Large intestine (tissue), 3 donors: ENCODE data around the gene DLGAP1. TPM values are rescaled to one million over a fixed set of nuclear protein-coding genes. Genes with fewer than 3 reads are reported as not detected.

Source experiments
- DNase-seq, 2 donors: peaks; one replicate each; pipeline versions ENCODE4 v3.0.0 to v3.0.0-alpha.2; 2013
- H3K27ac ChIP-seq: one replicate; pipeline ENCODE4 v1.5.1; 2013; ENCODE audit warnings: low read length
- H3K27me3 ChIP-seq: 2 replicates; pipeline ENCODE4 v1.6.1; 2013; ENCODE audit warnings: low read length; ENCODE audit not compliant: control insufficient read depth, insufficient read depth
- H3K36me3 ChIP-seq: 2 replicates; pipeline ENCODE4 v1.6.1; 2013; ENCODE audit warnings: low read length; ENCODE audit not compliant: control insufficient read depth, insufficient read depth
- H3K4me1 ChIP-seq: one replicate; pipeline ENCODE4 v1.6.1; 2013; ENCODE audit warnings: low read length; ENCODE audit not compliant: control insufficient read depth, insufficient read depth
- H3K4me3 ChIP-seq: one replicate; pipeline ENCODE4 v1.5.1; 2013; ENCODE audit warnings: low read length
- H3K9me3 ChIP-seq: one replicate; pipeline ENCODE4 v1.6.1; 2013; ENCODE audit warnings: mild to moderate bottlenecking, low read depth, low read length, moderate library complexity; ENCODE audit not compliant: control insufficient read depth
- WGBS: methylation state at CpG from one replicate; pipeline ENCODE4 v1.1.5; 2013; ENCODE audit warnings: low lambda C conversion rate; ENCODE audit not compliant: insufficient coverage; 5-methylcytosine and 5-hydroxymethylcytosine counted together
- polyA plus RNA-seq: library from polyadenylated mRNA; unstranded; fragments of 120-200 nt; gene quantifications from one replicate; pipeline ENCODE4 v1.2.1, GENCODE V29; 2013

Gene DLGAP1
- polyA plus RNA-seq, 1 donor = 0.69 TPM

- no CpG with 5 or more reads among the region's 2 CpGs for WGBS
- H3K27me3 ChIP-seq = no peaks in the 10 kb centered on the region
- no peak overlapping the region for H3K27ac ChIP-seq
- H3K4me1 ChIP-seq = peaks cover 3% of the 10 kb centered on the region
- no peaks in the 10 kb centered on the region for H3K36me3 ChIP-seq
- DNase-seq = peak in 1 of 2 donors; percentile 56
- H3K4me3 ChIP-seq = no peak overlapping the region
- no peaks in the 10 kb centered on the region for H3K9me3 ChIP-seq
Observed at GRCh38 chr18:3692113-3692621, 762.9 kb downstream of the DLGAP1 start.

- H3K4me3 ChIP-seq = no peak overlapping the region
- no peaks in the 10 kb centered on the region for H3K9me3 ChIP-seq
- 92% methylated on average over 3 of the region's 3 CpGs for WGBS
- no peak for DNase-seq
- H3K36me3 ChIP-seq = no peaks in the 10 kb centered on the region
- no peak overlapping the region for H3K27ac ChIP-seq
- H3K27me3 ChIP-seq = no peaks in the 10 kb centered on the region
- H3K4me1 ChIP-seq = peaks cover 3% of the 10 kb centered on the region
Observed at GRCh38 chr18:3691705-3692104, 763.4 kb downstream of the DLGAP1 start.

GRCh38 chr18:3690764-3691066 is 764.4 kb downstream of the DLGAP1 start:
- H3K9me3 ChIP-seq = no peaks in the 10 kb centered on the region
- H3K36me3 ChIP-seq = no peaks in the 10 kb centered on the region
- no CpG with 5 or more reads among the region's 1 CpG for WGBS
- H3K4me1 ChIP-seq = peaks cover 3% of the 10 kb centered on the region
- no peak overlapping the region for H3K27ac ChIP-seq
- H3K27me3 ChIP-seq = no peaks in the 10 kb centered on the region
- H3K4me3 ChIP-seq = no peak overlapping the region
- no peak for DNase-seq

GRCh38 chr18:3689986-3690763 is 764.9 kb downstream of the DLGAP1 start:
- H3K27ac ChIP-seq = no peak overlapping the region
- H3K4me1 ChIP-seq = peaks cover 3% of the 10 kb centered on the region
- H3K36me3 ChIP-seq = no peaks in the 10 kb centered on the region
- WGBS = 86% methylated on average over 2 of the region's 9 CpGs
- no peaks in the 10 kb centered on the region for H3K9me3 ChIP-seq
- no peak for DNase-seq
- H3K27me3 ChIP-seq = no peaks in the 10 kb centered on the region
- H3K4me3 ChIP-seq = no peak overlapping the region

- Histone ChIP-seq H3K4me3 (no peak overlapping the region), H3K27ac (no peak overlapping the region), H3K4me1 (peaks cover 3% of the 10 kb centered on the region), H3K36me3 (no peaks in the 10 kb centered on the region), H3K9me3 (no peaks in the 10 kb centered on the region), H3K27me3 (no peaks in the 10 kb centered on the region)
- DNase-seq = no peak
- whole genome bisulfite sequencing = no CpG with 5 or more reads among the region's 3 CpGs
Observed at GRCh38 chr18:3689091-3689490, 766.0 kb downstream of the DLGAP1 start.

GRCh38 chr18:3688690-3689089 is 766.4 kb downstream of the DLGAP1 start:
- no peaks in the 10 kb centered on the region for H3K27me3 ChIP-seq
- no peak for DNase-seq
- no peaks in the 10 kb centered on the region for H3K36me3 ChIP-seq
- 86% methylated on average over 1 of the region's 5 CpGs for WGBS
- no peaks in the 10 kb centered on the region for H3K9me3 ChIP-seq
- H3K27ac ChIP-seq = no peak overlapping the region
- H3K4me1 ChIP-seq = peaks cover 3% of the 10 kb centered on the region
- H3K4me3 ChIP-seq = no peak overlapping the region

GRCh38 chr18:3683483-3683882 is 771.6 kb downstream of the DLGAP1 start:
- Histone ChIP-seq H3K9me3 (no peaks in the 10 kb centered on the region), H3K4me1 (no peaks in the 10 kb centered on the region), H3K27ac (no peak overlapping the region), H3K36me3 (no peaks in the 10 kb centered on the region), H3K27me3 (no peaks in the 10 kb centered on the region), H3K4me3 (no peak overlapping the region)
- no peak for DNase-seq
- WGBS = 94% methylated on average over 2 of the region's 3 CpGs

GRCh38 chr18:3682061-3682460 is 773.0 kb downstream of the DLGAP1 start:
- no peak overlapping the region for H3K4me3 ChIP-seq
- no peaks in the 10 kb centered on the region for H3K4me1 ChIP-seq
- no CpG with 5 or more reads among the region's 3 CpGs for WGBS
- no peaks in the 10 kb centered on the region for H3K36me3 ChIP-seq
- H3K27me3 ChIP-seq = no peaks in the 10 kb centered on the region
- no peaks in the 10 kb centered on the region for H3K9me3 ChIP-seq
- no peak for DNase-seq
- H3K27ac ChIP-seq = no peak overlapping the region

GRCh38 chr18:3679241-3679640 is 775.9 kb downstream of the DLGAP1 start:
- H3K27ac ChIP-seq = no peak overlapping the region
- H3K27me3 ChIP-seq = no peaks in the 10 kb centered on the region
- no peaks in the 10 kb centered on the region for H3K36me3 ChIP-seq
- H3K4me3 ChIP-seq = no peak overlapping the region
- no CpG with 5 or more reads among the region's 5 CpGs for WGBS
- DNase-seq = no peak
- no peaks in the 10 kb centered on the region for H3K9me3 ChIP-seq
- H3K4me1 ChIP-seq = no peaks in the 10 kb centered on the region

- Histone ChIP-seq H3K36me3 (no peaks in the 10 kb centered on the region), H3K4me3 (no peak overlapping the region), H3K4me1 (peaks cover 8% of the 10 kb centered on the region), H3K27ac (no peak overlapping the region), H3K9me3 (no peaks in the 10 kb centered on the region), H3K27me3 (no peaks in the 10 kb centered on the region)
- DNase-seq = no peak
- no CpG with 5 or more reads among the region's 8 CpGs for WGBS
Observed at GRCh38 chr18:3675994-3676393, 779.1 kb downstream of the DLGAP1 start.

GRCh38 chr18:3675446-3675845 is 779.7 kb downstream of the DLGAP1 start:
- Histone ChIP-seq H3K4me3 (no peak overlapping the region), H3K4me1 (peaks cover 11% of the 10 kb centered on the region), H3K27ac (no peak overlapping the region), H3K9me3 (no peaks in the 10 kb centered on the region), H3K36me3 (no peaks in the 10 kb centered on the region), H3K27me3 (no peaks in the 10 kb centered on the region)
- DNase-seq = no peak
- whole genome bisulfite sequencing = 80% methylated on average over 1 of the region's 3 CpGs
